DMS114 treated with DMSO at 0.1 percent for 48 hours (cell line): Measurements from ENCODE around the gene TSKU.

Experiments
- DNase-seq: peaks from one replicate; lab custom pipeline; 2025; ENCODE audit not compliant: unreplicated experiment; lab: John Stamatoyannopoulos, UW

The TSKU gene

DNA sequence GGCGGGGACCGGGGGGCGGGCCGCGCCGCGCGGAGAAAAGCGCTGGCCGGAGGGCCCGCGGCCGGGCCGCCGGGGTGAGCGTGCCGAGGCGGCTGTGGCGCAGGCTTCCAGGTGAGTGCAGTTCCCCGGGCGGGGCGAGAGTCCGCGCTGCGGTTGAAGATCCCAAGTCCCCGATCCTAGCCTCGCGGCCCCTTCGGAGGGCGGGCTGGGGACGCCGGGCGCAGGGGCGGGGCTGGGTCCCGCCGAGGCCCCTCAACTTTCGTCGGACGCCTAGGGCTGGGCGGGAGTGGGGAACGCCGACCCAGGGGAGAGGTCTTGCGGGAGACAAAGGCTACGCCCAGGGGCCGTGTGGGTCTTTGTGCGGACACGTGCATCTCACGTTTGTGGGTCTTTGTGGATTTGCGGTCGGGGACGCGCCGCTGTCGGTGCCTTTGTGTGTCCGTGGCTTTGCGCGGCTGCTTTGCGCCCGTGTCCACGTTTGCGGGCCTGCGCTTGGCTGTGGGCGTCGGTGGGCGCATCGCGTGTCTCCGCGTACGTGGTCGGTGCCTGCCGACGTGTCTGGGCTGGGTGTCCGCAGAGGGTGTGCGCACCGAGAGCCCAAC, at the start of gene TSKU:
TSKU (plus strand) TSS at position 63 of the 602 bp plus-strand sequence. CDS start 12,261 bp downstream, outside the sequence.
- no peak for DNase-seq

DNA sequence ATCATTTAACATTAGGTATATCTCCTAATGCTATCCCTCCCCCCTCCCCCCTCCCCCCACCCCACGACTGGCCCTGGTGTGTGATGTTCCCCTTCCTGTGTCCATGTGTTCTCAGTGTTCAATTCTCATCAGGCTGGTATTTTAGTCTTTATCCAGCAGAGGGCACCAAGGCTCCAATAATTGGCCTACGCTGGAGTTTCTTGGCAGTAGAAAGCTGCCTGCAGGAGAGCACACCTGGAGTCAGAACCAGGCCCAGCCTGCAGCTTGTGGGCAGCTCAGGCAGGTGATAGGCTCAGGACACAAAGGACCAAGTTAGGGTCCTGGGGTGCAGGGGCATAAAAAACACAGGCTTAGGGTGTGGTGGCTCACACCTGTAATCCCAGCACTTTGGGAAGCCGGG, 49.2 kb upstream of the TSKU start:
- DNase-seq = peak; percentile 1

DNA sequence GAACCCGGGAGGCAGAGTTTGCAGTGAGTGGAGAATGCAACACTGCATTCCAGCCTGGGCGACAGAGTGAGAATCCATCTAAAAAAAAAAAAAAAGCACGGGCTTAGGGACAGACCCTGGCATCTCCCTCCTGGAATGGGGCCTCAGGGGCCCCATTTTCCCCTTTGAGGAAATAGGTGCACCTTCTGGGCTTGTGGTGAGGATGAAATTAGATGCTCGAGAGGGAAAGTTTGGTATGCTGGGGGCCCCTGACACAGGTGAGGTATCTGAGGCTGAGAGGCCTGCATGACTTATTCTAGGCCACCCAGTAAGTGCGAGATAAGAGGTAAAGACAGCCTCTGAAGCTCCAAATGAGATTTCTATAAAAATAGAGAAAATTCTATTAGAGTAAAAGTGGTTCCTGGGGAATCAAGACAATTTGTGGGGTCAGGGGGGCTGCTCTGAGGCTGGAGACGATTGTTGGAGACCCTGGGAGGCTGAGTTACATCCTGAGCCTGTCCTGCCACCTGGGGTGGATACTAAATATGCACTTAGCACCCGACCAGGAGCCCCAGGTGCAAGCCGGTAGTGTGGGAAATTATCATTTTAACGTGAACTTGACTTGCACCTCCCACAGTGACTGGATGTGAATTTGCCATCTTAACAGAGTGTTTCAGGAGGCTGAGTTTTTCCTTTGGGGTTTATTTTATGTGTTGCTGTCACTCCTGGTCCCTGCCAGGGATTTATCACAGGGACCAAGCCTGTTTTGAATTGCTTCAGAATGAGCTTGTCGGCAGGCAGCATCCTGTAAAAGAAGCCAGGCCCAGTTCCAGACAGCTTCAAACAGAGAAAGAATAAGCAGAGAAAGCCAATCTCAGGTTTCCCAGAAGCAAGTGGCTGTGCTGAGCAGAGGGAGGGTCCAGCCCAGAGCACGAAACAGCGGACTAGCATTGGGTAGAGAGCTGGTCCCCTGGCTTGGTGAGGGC, 48.4 kb upstream of the TSKU start:
- no peak for DNase-seq

DNA sequence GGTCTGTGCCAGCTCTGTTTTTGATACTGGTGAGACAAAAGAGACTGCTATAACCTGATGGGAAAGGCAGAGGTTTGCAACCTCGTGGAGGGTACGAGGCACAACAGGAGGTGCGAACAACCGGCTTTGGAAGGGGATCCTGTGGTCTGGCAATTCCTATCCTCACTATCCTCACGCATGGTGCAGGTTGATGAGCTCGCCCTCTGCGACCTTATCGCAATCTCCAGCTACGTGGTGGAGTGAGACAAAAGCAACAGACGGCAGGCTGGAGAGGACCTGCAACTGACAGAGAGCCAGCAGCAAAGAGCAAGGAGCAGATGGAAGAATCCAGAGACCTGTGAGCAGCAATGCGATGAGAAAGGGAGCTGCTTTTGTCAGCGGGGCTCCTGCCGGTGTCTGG, 47.3 kb upstream of the TSKU start:
- DNase-seq = no peak

GRCh38 chr11:76736266-76736665, 46.9 kb upstream of the TSKU start:
- DNase-seq = no peak

DNA sequence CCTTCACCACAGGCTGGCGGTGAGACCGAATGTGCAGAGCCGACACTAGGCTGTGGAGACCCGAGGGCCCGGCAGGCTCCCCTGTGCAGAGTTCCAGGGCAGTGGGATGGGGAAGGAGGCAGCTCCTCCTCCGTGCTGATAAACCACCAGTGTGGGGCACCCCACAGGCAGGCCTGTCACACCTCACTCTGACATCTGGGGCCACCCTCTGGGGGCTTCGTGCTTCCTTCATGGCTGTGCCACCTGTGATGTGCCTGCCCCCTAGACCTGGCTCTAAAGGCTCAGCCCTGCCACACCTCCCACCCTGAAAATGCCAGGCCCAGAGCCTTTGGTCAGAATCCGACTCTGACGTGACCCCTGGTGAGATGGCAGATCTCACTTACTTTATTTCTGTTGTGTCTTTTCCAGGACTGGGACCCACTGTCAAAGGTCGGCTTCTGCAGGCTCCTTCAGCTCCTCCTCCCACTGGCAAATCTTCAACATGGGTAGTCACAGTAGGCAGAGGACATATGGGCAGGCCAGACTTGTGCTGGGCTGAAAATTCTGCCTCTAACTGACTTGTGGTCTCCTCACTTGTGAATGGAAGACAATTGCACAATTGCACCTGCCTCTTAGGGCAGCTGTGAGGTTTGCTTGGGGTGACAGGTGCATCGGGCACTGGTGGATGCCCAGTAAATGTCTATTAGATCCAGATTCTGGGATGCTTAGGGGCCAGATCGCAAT, 46.2 kb upstream of the TSKU start:
- no peak for DNase-seq

GRCh38 chr11:76738618-76739240, 44.4 kb upstream of the TSKU start:
- DNase-seq = no peak

DNA sequence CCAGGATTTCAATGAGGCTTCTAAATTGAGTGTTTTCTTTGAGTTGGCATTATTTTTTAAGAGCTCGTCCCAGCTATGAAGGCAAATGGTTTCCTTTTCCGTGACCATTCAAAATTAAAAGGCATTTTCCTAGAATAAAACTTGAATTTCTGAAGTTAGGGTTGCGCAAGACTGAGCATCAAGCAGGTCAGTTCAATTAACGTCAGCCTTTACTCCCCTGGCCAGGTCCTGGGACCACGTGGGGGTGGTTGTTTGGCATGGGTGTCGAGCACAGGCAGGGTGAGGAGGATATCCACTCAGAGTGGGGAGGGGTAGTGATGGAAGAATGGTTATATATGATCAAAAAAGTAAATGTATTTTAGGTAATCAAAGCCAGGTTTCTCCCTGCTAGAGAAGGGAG, 43.4 kb upstream of the TSKU start:
- no peak for DNase-seq

DNA sequence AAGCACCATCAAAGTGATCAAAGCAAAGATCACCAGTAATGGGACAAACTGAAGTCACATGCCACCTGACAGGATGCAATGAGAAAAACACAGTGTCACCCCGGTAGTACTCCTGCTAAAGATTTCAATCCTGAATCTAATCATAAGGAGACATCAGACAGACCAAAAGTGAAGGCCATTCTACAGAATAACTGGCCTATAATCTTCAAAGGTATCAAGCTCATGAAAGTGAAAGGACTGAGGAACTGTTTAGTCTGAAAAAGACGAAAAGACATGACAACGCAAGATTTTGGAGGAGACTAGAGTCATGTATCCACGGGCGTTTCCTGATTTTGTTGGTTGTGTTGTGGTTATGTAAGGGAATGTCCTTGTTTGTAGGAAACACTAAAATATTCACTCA, 42.4 kb upstream of the TSKU start:
- DNase-seq = no peak

DNA sequence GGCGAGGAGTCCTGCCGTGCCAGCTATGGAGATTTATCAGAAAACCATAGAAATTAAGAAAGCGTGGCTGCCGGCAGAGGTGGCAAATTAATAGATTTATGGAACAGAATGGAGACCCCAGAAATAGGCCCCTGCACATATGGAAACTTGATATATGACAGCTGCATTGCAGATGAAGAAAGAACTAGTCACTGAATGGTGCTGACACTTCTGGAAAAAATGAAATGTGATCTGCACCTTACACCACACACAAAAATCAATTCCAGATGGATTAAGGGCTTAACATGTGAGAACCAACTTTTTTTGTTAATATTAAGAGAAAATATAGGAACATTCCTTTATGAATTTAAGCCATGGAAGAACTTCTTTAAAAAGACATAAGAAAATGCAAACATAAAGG, 40.3 kb upstream of the TSKU start:
- DNase-seq = no peak

GRCh38 chr11:76744186-76745043, 38.7 kb upstream of the TSKU start:
- DNase-seq = no peak

GRCh38 chr11:76745044-76745376, 38.1 kb upstream of the TSKU start:
- DNase-seq = no peak

GRCh38 chr11:76745561-76746207, 37.5 kb upstream of the TSKU start:
- no peak for DNase-seq

- no peak for DNase-seq
Observed at GRCh38 chr11:76747153-76747914, 35.8 kb upstream of the TSKU start.

- DNase-seq = no peak
Observed at GRCh38 chr11:76747915-76748860, 35.0 kb upstream of the TSKU start.

DNA sequence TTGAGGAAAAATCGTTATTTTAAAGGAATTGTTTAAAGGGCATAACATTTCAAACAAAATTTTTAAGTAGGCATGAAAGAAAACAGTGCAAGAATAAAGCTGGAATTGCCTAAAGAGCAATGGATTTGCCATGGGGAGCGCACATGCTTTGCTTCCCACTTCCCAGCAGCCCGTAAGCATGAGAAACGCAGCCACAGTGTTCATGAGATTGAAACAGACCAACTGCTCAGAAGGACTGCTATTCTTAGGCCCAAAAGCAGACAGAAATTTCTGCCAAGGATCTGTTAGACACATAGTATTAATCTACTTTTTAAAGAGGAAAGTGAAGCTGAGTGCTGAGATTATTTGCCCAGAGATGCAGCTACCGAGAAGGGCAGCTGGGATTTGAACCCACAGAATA, 34.2 kb upstream of the TSKU start:
- no peak for DNase-seq

DNA sequence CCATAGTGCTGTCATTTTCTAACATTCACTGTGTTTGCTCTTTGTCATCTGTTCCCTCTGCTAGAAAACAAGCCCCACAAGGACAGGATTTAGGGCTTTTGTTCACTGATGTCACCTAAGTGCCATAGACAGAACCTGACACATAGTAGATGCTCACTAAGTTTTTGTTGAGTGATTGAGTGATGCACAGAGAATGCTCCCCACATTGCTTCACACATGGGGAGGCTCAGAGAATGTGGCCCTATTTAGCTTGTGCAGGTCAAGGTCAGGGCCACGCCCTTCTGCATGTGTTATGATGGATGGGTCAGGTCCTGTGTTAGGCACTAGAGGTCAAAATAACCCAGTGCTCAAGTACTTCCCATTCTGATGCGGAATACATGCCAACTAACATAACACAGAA, 33.1 kb upstream of the TSKU start:
- no peak for DNase-seq

- no peak for DNase-seq
Observed at GRCh38 chr11:76750746-76751145, 32.4 kb upstream of the TSKU start.
